Stimulated activated naive CD8-positive, alpha-beta T cell treated with anti-CD3 and anti-CD28 coated beads, Interleukin-15, Interleukin-2, amounts not matched to agents 100 ng/mL and 50 ng/mL, for 24 hours (primary cell): ENCODE results near the gene KCNK15.

Experiments used
- H3K27ac Mint-ChIP-seq: one replicate; pipeline ENCODE4 v1.8.0; 2021; ENCODE audit warnings: mild to moderate bottlenecking, mixed read lengths
- H3K27me3 Mint-ChIP-seq: one replicate; pipeline ENCODE4 v1.8.0; 2021; ENCODE audit warnings: mixed read lengths
- H3K36me3 Mint-ChIP-seq: one replicate; pipeline ENCODE4 v1.8.0; 2021; ENCODE audit warnings: low read depth, mixed read lengths
- H3K4me1 Mint-ChIP-seq: one replicate; pipeline ENCODE4 v1.8.0; 2021; ENCODE audit warnings: low read depth, mixed read lengths
- H3K4me3 Mint-ChIP-seq: one replicate; pipeline ENCODE4 v1.8.0; 2021; ENCODE audit warnings: mild to moderate bottlenecking, mixed read lengths
- H3K9me3 Mint-ChIP-seq: one replicate; pipeline ENCODE4 v1.8.0; 2021; ENCODE audit warnings: mixed read lengths

Gene KCNK15

GRCh38 chr20:44709380-44709779, 36.3 kb upstream of the KCNK15 start:
- Mint-ChIP-seq H3K4me3 (no peak overlapping the region), H3K9me3 (no peaks in the 10 kb centered on the region), H3K4me1 (no peaks in the 10 kb centered on the region), H3K36me3 (no peaks in the 10 kb centered on the region), H3K27me3 (no peaks in the 10 kb centered on the region), H3K27ac (no peak overlapping the region)

GRCh38 chr20:44709797-44710196, 35.9 kb upstream of the KCNK15 start:
- Mint-ChIP-seq H3K9me3 (no peaks in the 10 kb centered on the region), H3K27me3 (no peaks in the 10 kb centered on the region), H3K4me3 (no peak overlapping the region), H3K4me1 (no peaks in the 10 kb centered on the region), H3K27ac (no peak overlapping the region), H3K36me3 (no peaks in the 10 kb centered on the region)

DNA sequence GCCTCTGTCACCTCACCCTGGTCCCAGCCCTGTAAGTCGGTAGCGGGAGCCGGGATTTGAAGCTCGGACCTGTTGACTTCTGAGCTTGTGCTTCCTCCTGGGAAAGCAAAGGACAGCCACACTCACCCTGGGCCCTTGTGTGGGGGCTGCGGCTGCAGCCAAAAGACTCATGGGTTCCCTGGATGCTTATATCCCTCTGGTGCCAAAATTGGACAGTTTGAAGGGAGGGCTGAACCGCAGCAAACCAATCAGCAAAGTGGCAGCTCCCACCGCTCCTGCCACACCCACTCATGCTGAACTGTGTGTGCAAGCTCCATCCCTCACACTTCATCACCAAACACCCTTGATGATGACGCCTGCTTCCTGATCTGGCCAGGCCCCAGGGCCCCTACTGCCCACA, 34.4 kb upstream of the KCNK15 start:
- no peak overlapping the region for H3K27ac Mint-ChIP-seq
- H3K9me3 Mint-ChIP-seq: no peaks in the 10 kb centered on the region
- H3K36me3 Mint-ChIP-seq: no peaks in the 10 kb centered on the region
- no peaks in the 10 kb centered on the region for H3K27me3 Mint-ChIP-seq
- H3K4me1 Mint-ChIP-seq: no peaks in the 10 kb centered on the region
- no peak overlapping the region for H3K4me3 Mint-ChIP-seq

DNA sequence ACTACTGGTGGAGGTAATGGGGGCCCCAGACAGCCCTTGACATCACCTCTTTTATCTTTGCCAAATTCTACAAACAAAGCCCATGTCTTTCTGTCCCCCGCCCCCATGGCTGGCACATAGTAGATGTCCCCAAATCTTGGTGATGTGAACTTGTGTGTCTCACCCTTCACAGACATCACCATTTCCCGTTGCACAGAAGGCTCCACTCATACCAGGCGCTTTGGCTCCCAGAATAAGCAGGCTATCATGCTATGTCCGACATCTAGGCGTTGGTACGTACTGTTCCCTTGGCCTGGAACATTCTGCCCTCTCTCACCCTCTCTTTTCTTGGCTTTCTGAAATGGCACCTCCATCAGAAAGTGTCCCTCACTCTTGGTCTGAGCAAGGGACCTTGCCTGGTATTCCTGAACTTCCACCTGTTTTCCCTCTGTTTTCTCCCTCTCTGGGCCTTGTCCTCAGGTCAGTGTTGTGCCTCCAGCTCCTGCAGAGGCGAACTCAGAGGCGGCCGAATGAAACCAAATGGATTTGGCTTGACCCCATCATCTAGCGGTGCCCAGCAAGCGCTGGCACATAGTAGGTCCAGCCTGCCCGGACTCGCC, 31.5 kb upstream of the KCNK15 start:
- no peaks in the 10 kb centered on the region for H3K36me3 Mint-ChIP-seq
- H3K27ac Mint-ChIP-seq: no peak overlapping the region
- no peaks in the 10 kb centered on the region for H3K9me3 Mint-ChIP-seq
- H3K4me3 Mint-ChIP-seq: no peak overlapping the region
- H3K27me3 Mint-ChIP-seq: no peaks in the 10 kb centered on the region
- H3K4me1 Mint-ChIP-seq: no peaks in the 10 kb centered on the region

- Mint-ChIP-seq H3K27me3 (no peaks in the 10 kb centered on the region), H3K9me3 (no peaks in the 10 kb centered on the region), H3K4me3 (no peak within 1 kb of the TSS), H3K36me3 (no peaks in the 10 kb centered on the region), H3K4me1 (no peaks in the 10 kb centered on the region), H3K27ac (no peak within 1 kb of the TSS)
These were observed 30.8 kb upstream of the KCNK15 start, which contains the start of gene CCN5 for GRCh38 chr20:44714701-44715498. Gene CCN5 (plus strand): TSS chr20:44715369. CDS start chr20:44715391, 22 bp downstream.

- Mint-ChIP-seq H3K27ac (no peak overlapping the region), H3K4me1 (no peaks in the 10 kb centered on the region), H3K27me3 (no peaks in the 10 kb centered on the region), H3K9me3 (no peaks in the 10 kb centered on the region), H3K4me3 (no peak overlapping the region), H3K36me3 (no peaks in the 10 kb centered on the region)
These were observed 30.0 kb upstream of the KCNK15 start for GRCh38 chr20:44715499-44716308.

DNA sequence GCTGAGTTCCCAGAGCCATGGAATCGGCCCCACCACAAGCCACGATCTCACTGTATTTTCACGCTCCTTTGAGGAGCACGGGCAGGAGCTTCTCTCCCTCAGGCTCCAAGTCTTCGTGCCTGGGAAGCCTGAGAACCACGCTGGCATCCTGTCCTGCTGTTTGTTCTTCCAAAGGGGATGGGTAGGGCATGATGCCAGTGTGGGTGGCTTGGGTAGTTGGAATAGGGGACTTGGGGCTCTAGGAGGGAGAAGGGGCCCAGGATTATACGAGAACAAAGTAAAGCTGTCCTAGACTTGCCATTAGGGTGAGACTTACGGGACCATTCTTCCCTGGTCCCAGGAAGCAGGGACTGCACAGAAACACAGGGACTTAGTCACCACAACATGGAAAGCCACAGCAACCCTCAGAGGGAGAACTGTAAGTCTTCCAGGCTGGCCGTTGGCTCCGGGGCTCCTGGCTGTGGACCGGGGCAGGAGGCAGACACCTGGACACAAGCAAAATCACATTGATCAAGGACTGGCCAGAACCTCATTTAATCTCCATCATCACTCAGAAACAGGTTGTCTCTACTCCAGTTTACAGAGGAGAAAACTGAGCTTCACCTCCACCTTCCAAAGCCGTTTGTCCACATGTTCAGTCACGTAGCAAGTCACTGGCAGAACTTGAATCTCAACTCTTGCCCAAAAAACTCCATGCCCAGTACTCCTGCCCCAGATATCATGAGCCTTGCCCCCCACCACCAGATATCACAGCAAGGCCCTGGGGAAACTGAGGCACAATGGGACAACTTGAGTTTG, 29.2 kb upstream of the KCNK15 start:
- Mint-ChIP-seq H3K9me3 (no peaks in the 10 kb centered on the region), H3K36me3 (no peaks in the 10 kb centered on the region), H3K4me3 (no peak overlapping the region), H3K4me1 (no peaks in the 10 kb centered on the region), H3K27ac (no peak overlapping the region), H3K27me3 (no peaks in the 10 kb centered on the region)

DNA sequence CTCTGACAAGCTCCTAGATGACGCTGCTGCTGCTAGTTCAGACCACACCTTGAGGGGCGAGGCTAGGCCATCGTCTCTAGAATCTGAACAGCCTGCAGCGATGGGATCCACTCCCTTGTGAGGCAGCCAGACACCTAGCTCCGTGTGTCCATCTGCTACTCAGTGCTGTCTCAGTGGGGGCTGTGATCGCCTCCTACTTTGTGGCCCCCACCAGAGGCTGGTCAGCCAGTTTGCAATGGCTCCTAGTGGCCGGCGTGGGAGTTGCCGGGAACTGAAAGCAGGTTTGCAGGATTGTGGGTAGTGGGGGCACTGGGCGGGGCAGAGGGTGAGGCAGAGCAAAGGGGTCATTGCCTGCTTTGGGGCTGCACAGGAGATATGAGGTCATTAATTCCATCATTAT, 27.7 kb upstream of the KCNK15 start:
- Mint-ChIP-seq H3K9me3 (no peaks in the 10 kb centered on the region), H3K4me3 (no peak overlapping the region), H3K27me3 (no peaks in the 10 kb centered on the region), H3K4me1 (no peaks in the 10 kb centered on the region), H3K27ac (no peak overlapping the region), H3K36me3 (no peaks in the 10 kb centered on the region)

DNA sequence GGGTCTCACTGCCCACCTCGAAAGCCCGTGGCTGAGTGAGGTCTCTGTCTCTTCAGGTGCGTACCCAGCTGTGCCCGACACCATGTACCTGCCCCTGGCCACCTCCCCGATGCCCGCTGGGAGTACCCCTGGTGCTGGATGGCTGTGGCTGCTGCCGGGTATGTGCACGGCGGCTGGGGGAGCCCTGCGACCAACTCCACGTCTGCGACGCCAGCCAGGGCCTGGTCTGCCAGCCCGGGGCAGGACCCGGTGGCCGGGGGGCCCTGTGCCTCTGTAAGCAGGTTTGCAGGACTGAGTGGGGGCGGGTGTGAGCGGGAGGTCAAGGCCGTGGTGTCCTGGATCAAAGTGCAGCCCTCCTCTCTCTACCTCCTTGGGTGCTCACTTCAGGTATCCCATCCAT, 25.8 kb upstream of the KCNK15 start:
- Mint-ChIP-seq H3K4me1 (no peaks in the 10 kb centered on the region), H3K4me3 (no peak overlapping the region), H3K9me3 (no peaks in the 10 kb centered on the region), H3K27me3 (no peaks in the 10 kb centered on the region), H3K27ac (no peak overlapping the region), H3K36me3 (no peaks in the 10 kb centered on the region)

GRCh38 chr20:44720621-44720996, 25.1 kb upstream of the KCNK15 start:
- Mint-ChIP-seq H3K27ac (no peak overlapping the region), H3K27me3 (no peaks in the 10 kb centered on the region), H3K36me3 (no peaks in the 10 kb centered on the region), H3K4me1 (no peaks in the 10 kb centered on the region), H3K9me3 (no peaks in the 10 kb centered on the region), H3K4me3 (no peak overlapping the region)

- H3K27ac Mint-ChIP-seq: no peak overlapping the region
- H3K27me3 Mint-ChIP-seq: no peaks in the 10 kb centered on the region
- no peaks in the 10 kb centered on the region for H3K4me1 Mint-ChIP-seq
- H3K9me3 Mint-ChIP-seq: no peaks in the 10 kb centered on the region
- no peaks in the 10 kb centered on the region for H3K36me3 Mint-ChIP-seq
- no peak overlapping the region for H3K4me3 Mint-ChIP-seq
These were observed 24.5 kb upstream of the KCNK15 start for GRCh38 chr20:44720997-44721784.

GRCh38 chr20:44721785-44722054, 23.9 kb upstream of the KCNK15 start:
- Mint-ChIP-seq H3K4me3 (no peak overlapping the region), H3K9me3 (no peaks in the 10 kb centered on the region)

DNA sequence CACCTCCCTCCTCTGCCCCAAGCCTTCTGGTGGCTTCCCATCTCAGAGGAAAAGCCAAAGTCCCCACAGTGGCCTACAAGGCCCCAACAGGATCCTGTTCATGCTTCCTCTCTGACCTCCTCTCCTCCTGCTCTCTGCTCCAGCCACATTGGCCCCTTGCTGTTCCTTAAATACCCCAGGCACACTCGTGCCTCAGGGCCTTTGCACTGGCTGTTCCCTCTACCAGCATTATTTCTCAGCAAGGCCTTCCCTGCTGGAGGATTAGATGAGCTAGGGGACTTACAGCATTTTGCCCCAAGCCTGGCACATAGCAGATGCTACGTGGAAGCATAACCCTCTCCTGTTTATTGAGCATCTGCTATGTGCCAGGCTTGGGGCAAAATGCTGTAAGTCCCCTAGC, 22.7 kb upstream of the KCNK15 start:
- no peaks in the 10 kb centered on the region for H3K9me3 Mint-ChIP-seq
- H3K36me3 Mint-ChIP-seq: no peaks in the 10 kb centered on the region
- no peak overlapping the region for H3K27ac Mint-ChIP-seq
- H3K4me1 Mint-ChIP-seq: no peaks in the 10 kb centered on the region
- no peaks in the 10 kb centered on the region for H3K27me3 Mint-ChIP-seq
- H3K4me3 Mint-ChIP-seq: no peak overlapping the region

More at GRCh38 chr20:44721785-44722054, 23.9 kb upstream of the KCNK15 start:
- Mint-ChIP-seq H3K27me3 (no peaks in the 10 kb centered on the region), H3K27ac (no peak overlapping the region), H3K4me1 (no peaks in the 10 kb centered on the region), H3K36me3 (no peaks in the 10 kb centered on the region)

DNA sequence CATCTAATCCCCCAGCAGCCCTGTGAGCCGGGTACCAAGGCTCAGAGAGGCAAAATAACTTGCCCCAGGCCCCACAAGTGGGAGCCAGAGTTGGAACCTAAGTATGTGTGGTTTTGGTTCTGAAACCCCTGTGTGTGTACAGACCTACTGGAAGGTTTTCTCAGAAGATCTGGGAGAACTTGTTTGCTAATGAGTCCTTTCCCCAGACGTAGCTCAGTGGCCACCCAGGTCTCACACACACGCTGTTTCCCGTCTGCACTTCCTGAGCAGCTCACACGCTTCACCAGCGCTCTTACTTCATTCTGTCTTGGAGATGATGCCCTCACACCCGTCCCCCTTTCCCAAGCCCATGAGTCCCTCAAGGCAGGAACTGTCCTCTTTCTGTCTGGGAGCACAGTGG, 22.3 kb upstream of the KCNK15 start:
- no peaks in the 10 kb centered on the region for H3K4me1 Mint-ChIP-seq
- no peak overlapping the region for H3K4me3 Mint-ChIP-seq
- H3K27ac Mint-ChIP-seq: no peak overlapping the region
- H3K36me3 Mint-ChIP-seq: no peaks in the 10 kb centered on the region
- no peaks in the 10 kb centered on the region for H3K27me3 Mint-ChIP-seq
- no peaks in the 10 kb centered on the region for H3K9me3 Mint-ChIP-seq
